ENCODE measurements around the gene PHF12.
A peak's percentile ranks its signal among the peaks of the same experiment; 100 is the strongest.

Gene PHF12

GRCh38 chr17:28986714-28987655 lies 35.7 kb upstream of the PHF12 start:
- H3K27me3 ChIP-seq (ENCODE audit: insufficient read depth, low read length), result peaks cover 56% of the 10 kb centered on the region
- no peak overlapping the region for H3K9ac ChIP-seq (ENCODE audit: low read depth, low read length)
- H3K27ac ChIP-seq (ENCODE audit: low read length), result no peak overlapping the region
- H3K4me1 ChIP-seq (ENCODE audit: insufficient read depth, low read length), result peaks cover 17% of the 10 kb centered on the region
- H3K36me3 ChIP-seq (ENCODE audit: insufficient read depth, low read depth, low read length), result no peaks in the 10 kb centered on the region
- no peak overlapping the region for H3K4me3 ChIP-seq (ENCODE audit: low read length)
- H3K9me3 ChIP-seq (ENCODE audit: insufficient read depth, low read depth, low read length), result no peaks in the 10 kb centered on the region

- Histone ChIP-seq H3K4me3 (ENCODE audit: low read length) (peak overlapping the region; percentile 56; the same call in 1 of the 2 replicates), H3K9me3 (ENCODE audit: insufficient read depth, low read depth, low read length) (no peaks in the 10 kb centered on the region), H3K36me3 (ENCODE audit: insufficient read depth, low read depth, low read length) (no peaks in the 10 kb centered on the region), H3K9ac (ENCODE audit: low read depth, low read length) (no peak overlapping the region), H3K27ac (ENCODE audit: low read length) (no peak overlapping the region), H3K27me3 (ENCODE audit: insufficient read depth, low read length) (peaks cover 60% of the 10 kb centered on the region), H3K4me1 (ENCODE audit: insufficient read depth, low read length) (peaks cover 17% of the 10 kb centered on the region)
Observed at GRCh38 chr17:28985950-28986713, 34.8 kb upstream of the PHF12 start.

DNA sequence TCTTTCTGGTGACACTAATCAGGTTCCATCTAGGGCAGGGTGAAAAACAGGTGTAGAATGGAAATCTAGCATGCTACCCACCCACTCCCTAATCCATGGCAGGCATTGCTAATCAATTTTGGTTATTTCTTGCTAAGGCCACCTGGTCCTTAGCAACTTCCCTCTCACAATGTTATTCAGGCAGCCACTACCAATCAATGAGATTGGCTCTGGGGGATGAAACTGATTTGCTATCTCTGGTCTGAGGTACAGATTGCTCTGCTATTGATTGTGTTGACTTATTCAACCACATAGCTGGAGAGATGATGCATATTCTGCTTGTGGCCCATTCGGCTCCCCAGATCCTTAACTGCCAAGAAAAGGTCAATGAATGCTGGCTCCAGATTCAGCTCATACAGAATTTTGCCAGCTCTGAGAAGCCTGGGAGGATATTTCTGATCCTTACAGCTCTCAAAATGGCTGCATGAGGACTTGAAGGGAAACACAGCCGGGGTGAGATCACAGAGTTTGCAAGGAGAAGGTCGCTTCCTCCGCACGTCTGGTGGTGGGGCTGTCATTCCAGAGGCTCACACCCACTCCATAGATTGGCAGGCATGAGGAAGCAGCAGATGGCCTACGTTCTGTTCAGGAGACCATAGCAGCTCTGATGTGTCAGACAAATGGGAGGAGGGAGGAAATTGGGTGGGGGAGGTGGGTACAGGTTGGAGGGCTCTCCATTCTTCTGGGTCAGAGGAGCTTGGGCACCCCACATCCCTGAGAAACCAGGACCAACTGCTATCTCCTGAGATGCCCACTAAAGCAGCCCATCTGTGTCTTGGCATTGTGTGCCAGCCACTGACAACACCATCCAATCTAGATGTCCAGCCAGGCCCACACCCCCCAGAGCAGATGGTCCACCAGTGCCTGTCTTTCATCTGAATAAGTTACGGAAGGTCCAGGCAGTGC lies 32.2 kb upstream of the PHF12 start:
- Histone ChIP-seq H3K9me3 (ENCODE audit: insufficient read depth, low read depth, low read length) (no peaks in the 10 kb centered on the region), H3K4me1 (ENCODE audit: insufficient read depth, low read length) (peaks cover 17% of the 10 kb centered on the region), H3K9ac (ENCODE audit: low read depth, low read length) (no peak overlapping the region), H3K4me3 (ENCODE audit: low read length) (no peak overlapping the region), H3K36me3 (ENCODE audit: insufficient read depth, low read depth, low read length) (no peaks in the 10 kb centered on the region), H3K27me3 (ENCODE audit: insufficient read depth, low read length) (peaks cover 61% of the 10 kb centered on the region), H3K27ac (ENCODE audit: low read length) (no peak overlapping the region)

DNA sequence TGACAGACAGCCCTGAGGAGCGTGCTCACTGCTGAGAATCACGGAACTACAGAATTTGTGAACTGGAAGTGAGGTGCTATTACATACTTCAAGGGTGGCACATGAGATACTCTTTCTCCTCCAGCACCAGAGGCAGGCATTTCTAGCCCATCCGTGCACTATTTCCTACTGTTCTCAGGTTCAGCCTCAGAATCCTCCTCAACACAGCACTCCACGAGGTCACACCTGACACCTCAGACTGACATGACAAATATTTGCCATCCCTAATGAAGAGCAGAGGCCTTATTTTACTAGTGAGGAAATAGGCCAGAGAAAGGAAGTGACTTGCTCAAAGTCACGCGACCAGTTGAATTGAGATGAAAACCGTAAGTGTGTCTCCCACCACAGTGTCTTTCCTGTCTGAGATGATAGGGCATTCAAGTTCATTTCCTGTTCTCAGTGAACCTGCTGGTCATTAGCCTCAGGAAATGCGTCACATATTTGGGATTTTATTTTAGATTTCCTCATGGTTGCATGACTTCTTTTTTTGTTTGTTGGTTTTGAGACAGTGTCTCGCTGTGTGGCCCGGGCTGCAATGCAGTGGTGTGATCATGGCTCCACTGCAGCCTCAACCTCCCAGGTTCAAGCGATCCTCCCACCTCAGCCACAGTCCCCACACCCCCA lies 30.9 kb upstream of the PHF12 start:
- Histone ChIP-seq H3K4me3 (ENCODE audit: low read length) (no peak overlapping the region), H3K9ac (ENCODE audit: low read depth, low read length) (no peak overlapping the region), H3K27me3 (ENCODE audit: insufficient read depth, low read length) (peaks cover 56% of the 10 kb centered on the region), H3K4me1 (ENCODE audit: insufficient read depth, low read length) (peaks cover 17% of the 10 kb centered on the region), H3K27ac (ENCODE audit: low read length) (no peak overlapping the region), H3K9me3 (ENCODE audit: insufficient read depth, low read depth, low read length) (no peaks in the 10 kb centered on the region), H3K36me3 (ENCODE audit: insufficient read depth, low read depth, low read length) (no peaks in the 10 kb centered on the region)

DNA sequence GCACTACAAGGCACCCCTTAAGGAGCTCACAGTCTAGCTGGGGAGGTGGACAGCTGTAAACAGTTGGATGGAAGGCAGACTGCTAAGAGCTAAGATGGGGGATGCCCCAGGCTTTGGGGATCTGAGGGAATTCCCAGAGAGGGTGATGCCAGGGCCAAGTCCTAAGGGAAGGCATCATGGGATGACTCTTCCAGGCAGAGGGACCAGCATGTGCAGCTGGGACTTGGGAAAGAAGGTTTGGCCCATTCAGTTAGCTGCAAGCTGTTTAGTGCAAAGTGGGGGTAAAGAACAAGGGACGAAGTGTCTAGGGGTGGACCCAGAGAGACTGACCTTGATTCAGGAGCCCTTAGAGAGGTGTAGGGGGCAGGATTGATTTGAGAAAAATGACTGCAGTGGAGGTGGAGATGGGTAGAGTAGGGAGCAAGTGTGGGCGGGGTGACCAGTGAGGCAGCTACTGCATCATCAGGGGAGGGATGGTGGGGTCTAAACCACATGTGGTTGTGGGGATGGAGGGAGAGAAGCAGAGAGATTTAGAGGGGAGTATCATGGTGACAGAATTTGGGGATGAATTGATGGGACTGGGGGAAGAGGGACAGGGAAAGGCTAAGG lies 27.1 kb upstream of the PHF12 start:
- Histone ChIP-seq H3K4me1 (ENCODE audit: insufficient read depth, low read length) (no peaks in the 10 kb centered on the region), H3K36me3 (ENCODE audit: insufficient read depth, low read depth, low read length) (no peaks in the 10 kb centered on the region), H3K9me3 (ENCODE audit: insufficient read depth, low read depth, low read length) (no peaks in the 10 kb centered on the region), H3K27ac (ENCODE audit: low read length) (no peak overlapping the region), H3K9ac (ENCODE audit: low read depth, low read length) (no peak overlapping the region), H3K4me3 (ENCODE audit: low read length) (no peak overlapping the region), H3K27me3 (ENCODE audit: insufficient read depth, low read length) (peaks cover 24% of the 10 kb centered on the region)

- Histone ChIP-seq H3K9ac (ENCODE audit: low read depth, low read length) (no peak overlapping the region), H3K27me3 (ENCODE audit: insufficient read depth, low read length) (peaks cover 21% of the 10 kb centered on the region), H3K4me1 (ENCODE audit: insufficient read depth, low read length) (no peaks in the 10 kb centered on the region), H3K4me3 (ENCODE audit: low read length) (no peak overlapping the region), H3K27ac (ENCODE audit: low read length) (no peak overlapping the region), H3K36me3 (ENCODE audit: insufficient read depth, low read depth, low read length) (no peaks in the 10 kb centered on the region), H3K9me3 (ENCODE audit: insufficient read depth, low read depth, low read length) (no peaks in the 10 kb centered on the region)
Observed at GRCh38 chr17:28977659-28978355, 26.5 kb upstream of the PHF12 start.

DNA sequence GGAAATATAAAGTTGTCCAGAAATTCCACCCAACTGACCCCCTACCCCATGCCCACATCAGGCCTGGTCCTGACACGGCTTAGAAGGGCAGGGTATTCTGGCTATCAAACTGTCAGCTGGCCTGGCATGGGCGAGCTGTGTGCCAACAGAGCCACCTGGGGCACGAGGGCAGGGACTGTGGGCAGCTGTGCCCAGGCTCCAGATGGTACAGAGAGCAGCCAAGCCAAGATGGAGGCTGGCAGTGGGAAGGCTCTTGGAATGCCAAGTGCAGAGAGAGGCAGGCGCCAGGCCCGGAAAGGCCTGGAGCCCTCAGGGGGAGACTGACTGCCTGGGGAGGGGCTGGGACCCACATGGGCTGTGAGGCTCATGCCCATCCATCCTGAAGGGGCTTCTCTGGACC lies 24.3 kb upstream of the PHF12 start:
- Histone ChIP-seq H3K4me1 (ENCODE audit: insufficient read depth, low read length) (no peaks in the 10 kb centered on the region), H3K4me3 (ENCODE audit: low read length) (no peak overlapping the region), H3K27me3 (ENCODE audit: insufficient read depth, low read length) (peaks cover 25% of the 10 kb centered on the region), H3K27ac (ENCODE audit: low read length) (no peak overlapping the region), H3K9ac (ENCODE audit: low read depth, low read length) (no peak overlapping the region), H3K9me3 (ENCODE audit: insufficient read depth, low read depth, low read length) (no peaks in the 10 kb centered on the region), H3K36me3 (ENCODE audit: insufficient read depth, low read depth, low read length) (no peaks in the 10 kb centered on the region)

- Histone ChIP-seq H3K9me3 (ENCODE audit: insufficient read depth, low read depth, low read length) (no peaks in the 10 kb centered on the region), H3K27ac (ENCODE audit: low read length) (no peak overlapping the region), H3K27me3 (ENCODE audit: insufficient read depth, low read length) (peaks cover 31% of the 10 kb centered on the region), H3K4me1 (ENCODE audit: insufficient read depth, low read length) (no peaks in the 10 kb centered on the region), H3K36me3 (ENCODE audit: insufficient read depth, low read depth, low read length) (no peaks in the 10 kb centered on the region), H3K9ac (ENCODE audit: low read depth, low read length) (no peak overlapping the region), H3K4me3 (ENCODE audit: low read length) (no peak overlapping the region)
Observed at GRCh38 chr17:28975031-28975430, 23.7 kb upstream of the PHF12 start.

DNA sequence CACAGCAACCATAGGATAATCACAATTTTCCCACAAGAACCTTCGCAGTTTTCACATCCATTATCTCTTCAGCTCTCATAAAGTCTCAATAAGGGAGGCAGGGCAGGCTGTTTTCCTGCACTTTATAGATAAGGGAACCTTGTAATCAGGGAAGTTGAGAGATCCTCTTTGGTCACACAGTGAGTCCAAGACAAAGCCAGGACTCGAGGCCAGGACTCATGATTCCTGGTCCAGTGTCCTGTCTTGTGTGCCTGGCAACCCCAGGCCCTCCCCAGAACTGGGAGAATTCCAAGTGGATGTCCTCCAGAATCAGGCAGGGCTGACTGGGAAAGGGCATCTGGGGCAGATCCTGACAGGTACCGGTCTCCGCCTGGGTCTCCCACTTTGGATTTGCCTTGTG lies 23.1 kb upstream of the PHF12 start:
- Histone ChIP-seq H3K27me3 (ENCODE audit: insufficient read depth, low read length) (peaks cover 33% of the 10 kb centered on the region), H3K4me3 (ENCODE audit: low read length) (no peak overlapping the region), H3K4me1 (ENCODE audit: insufficient read depth, low read length) (peaks cover 3% of the 10 kb centered on the region), H3K9ac (ENCODE audit: low read depth, low read length) (no peak overlapping the region), H3K36me3 (ENCODE audit: insufficient read depth, low read depth, low read length) (no peaks in the 10 kb centered on the region), H3K27ac (ENCODE audit: low read length) (no peak overlapping the region), H3K9me3 (ENCODE audit: insufficient read depth, low read depth, low read length) (no peaks in the 10 kb centered on the region)

DNA sequence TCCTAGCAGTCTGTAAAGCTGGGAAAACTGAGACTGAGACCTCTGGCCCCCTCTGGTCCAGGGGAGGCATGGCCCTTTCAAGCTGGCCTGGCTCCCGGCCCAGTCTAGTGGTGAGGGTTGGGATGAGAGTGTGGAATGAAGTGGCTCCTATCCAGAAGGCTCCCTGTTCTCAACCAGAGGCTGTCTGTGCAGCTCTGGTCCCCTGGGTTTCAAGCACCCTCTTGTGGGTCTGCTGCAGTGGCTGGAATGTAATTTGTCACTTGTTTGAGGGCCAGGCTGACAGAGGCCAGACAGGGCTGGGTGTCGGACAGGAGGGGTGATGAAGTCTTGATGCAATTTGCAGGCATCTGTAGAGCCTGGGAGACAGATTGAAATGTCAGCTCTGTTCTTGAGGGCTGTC lies 22.1 kb upstream of the PHF12 start:
- H3K4me1 ChIP-seq (ENCODE audit: insufficient read depth, low read length), result peaks cover 13% of the 10 kb centered on the region
- no peaks in the 10 kb centered on the region for H3K9me3 ChIP-seq (ENCODE audit: insufficient read depth, low read depth, low read length)
- H3K27ac ChIP-seq (ENCODE audit: low read length), result no peak overlapping the region
- peaks cover 25% of the 10 kb centered on the region for H3K27me3 ChIP-seq (ENCODE audit: insufficient read depth, low read length)
- H3K4me3 ChIP-seq (ENCODE audit: low read length), result no peak overlapping the region
- no peaks in the 10 kb centered on the region for H3K36me3 ChIP-seq (ENCODE audit: insufficient read depth, low read depth, low read length)
- H3K9ac ChIP-seq (ENCODE audit: low read depth, low read length), result no peak overlapping the region

All from iPS-20b (cell line).